ENCODE data around the gene SPACA4.
A peak's percentile ranks its signal among the peaks of the same experiment; 100 is the strongest.
"Not testable (repeated sequence)": the region's sequence is repeated elsewhere in the genome, so short reads cannot be mapped to it uniquely, and the experiment has no call there.

The SPACA4 gene

GRCh38 chr19:48618916-48619691 is 12.6 kb downstream of the SPACA4 start, which contains the start of the genes RPL18 and SPHK2:
TSS of gene RPL18 (minus strand) at chr19:48619178. CDS start at chr19:48619143, 35 bp downstream.
TSS of gene SPHK2 (plus strand) at chr19:48619506. CDS start at chr19:48620515, 1,009 bp downstream.
- DNase-seq, result peak; percentile 100

DNA sequence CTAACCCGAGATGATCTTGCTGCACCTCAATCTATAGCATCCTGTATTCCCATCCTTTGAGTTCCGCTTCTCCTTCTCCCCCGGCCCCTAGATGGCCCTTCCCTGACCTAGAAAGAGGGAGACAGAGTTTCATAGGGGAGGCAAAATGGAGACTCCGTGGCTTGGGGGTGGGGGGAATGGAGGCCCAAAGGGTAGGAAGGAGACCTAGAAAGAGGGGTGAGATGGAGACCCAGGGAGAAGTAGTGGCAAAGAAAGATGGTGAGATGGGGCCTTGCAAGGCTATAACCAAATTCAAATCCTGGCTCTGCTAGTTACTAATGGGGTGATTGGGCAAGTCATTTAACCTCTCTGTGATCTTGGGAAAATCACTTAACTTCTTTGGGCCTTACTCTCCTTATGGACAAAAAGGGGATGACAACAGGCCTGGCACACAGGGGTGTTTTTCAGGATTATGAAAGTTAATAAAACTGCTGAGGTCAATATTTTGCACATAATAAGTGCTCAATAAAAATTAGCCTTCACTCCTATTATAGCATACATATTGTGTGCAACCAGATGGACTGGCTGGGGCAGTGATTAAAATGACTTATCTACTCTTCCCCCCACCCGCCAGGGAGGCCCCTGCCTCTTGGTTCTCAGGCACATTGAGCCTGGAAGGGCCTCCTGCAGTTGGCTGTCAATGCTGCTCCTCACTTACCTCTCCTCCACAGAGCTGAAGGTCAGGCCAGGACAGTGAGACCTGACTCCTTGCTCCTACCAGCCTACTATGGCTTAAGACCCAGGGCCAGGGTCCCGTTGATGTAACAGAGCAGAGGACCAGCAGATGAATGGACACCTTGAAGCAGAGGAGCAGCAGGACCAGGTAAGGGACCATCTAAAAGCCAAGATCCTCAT is 13.4 kb downstream of the SPACA4 start:
- DNase-seq, result no peak

GRCh38 chr19:48623556-48624066 is 17.1 kb downstream of the SPACA4 start:
- no peak for DNase-seq

- peak; percentile 98 for DNase-seq
These were observed 17.6 kb downstream of the SPACA4 start for GRCh38 chr19:48624067-48624594.

DNA sequence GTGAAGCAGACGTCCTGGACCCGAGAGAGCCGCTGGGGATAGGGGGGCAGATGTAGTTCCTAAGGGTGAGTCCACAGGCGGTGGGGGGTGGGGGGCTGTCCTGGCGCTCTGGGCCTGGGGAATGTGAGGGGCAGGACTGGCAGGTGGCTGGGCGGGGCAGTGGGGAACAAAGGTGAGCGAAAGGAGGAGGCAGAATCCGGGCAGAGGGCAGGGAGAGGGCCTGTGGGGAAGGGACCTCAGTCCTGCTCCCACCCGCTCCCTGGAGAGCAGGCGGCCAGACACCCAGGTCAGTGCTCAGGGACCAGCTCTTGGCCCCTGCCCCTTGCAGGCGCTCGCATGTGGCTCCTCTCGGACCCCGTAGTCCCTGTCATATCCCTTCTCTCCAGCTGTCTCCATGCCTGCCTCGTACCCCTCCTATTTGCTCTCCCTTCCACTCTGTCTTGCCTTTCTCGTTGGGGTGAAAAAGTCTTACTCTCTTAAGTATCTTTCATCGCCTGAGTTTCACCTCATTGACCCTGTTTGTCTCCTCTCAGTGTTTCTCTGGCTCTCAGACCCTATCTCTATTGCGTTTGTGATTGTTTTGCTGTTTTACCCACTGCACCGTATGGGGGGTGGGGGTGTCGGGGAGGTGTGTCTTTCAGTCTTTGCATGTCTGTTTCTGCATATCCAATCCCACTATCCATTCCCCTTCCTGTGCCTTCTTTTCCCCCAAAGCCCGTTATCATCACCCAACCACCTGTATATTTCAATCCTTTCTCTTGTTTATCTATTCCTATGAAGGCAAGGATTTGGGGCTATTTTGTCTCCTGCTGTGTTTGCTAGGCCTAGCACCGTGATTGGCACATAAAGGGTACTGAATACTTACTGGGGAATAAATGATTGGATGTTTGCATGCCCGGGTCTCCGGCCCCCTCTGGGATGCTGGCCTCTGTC is 18.5 kb downstream of the SPACA4 start:
- no peak for DNase-seq

DNA sequence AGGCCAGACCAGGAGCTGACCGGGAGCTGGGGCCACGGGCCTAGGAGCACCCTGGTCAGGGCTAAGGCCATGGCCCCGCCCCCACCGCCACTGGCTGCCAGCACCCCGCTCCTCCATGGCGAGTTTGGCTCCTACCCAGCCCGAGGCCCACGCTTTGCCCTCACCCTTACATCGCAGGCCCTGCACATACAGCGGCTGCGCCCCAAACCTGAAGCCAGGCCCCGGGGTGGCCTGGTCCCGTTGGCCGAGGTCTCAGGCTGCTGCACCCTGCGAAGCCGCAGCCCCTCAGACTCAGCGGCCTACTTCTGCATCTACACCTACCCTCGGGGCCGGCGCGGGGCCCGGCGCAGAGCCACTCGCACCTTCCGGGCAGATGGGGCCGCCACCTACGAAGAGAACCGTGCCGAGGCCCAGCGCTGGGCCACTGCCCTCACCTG is 19.4 kb downstream of the SPACA4 start:
- no peak for DNase-seq

- no peak for DNase-seq
These were observed 20.8 kb downstream of the SPACA4 start for GRCh38 chr19:48627201-48627864.

DNA sequence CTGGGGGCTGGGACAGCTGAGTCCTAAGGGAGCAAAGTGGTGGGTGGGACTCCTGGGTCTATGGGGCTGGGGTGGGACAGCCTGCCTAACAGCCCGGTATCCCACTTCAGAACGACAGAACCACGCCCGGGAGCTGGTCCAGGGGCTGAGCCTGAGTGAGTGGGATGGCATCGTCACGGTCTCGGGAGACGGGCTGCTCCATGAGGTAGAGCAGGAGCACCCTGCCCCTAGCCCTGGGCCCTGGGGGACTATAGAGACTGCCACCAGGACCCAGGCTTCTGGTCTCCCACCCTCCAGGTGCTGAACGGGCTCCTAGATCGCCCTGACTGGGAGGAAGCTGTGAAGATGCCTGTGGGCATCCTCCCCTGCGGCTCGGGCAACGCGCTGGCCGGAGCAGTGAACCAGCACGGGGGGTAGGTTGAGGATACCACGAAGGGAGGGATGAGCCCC is 21.3 kb downstream of the SPACA4 start:
- no peak for DNase-seq

DNA sequence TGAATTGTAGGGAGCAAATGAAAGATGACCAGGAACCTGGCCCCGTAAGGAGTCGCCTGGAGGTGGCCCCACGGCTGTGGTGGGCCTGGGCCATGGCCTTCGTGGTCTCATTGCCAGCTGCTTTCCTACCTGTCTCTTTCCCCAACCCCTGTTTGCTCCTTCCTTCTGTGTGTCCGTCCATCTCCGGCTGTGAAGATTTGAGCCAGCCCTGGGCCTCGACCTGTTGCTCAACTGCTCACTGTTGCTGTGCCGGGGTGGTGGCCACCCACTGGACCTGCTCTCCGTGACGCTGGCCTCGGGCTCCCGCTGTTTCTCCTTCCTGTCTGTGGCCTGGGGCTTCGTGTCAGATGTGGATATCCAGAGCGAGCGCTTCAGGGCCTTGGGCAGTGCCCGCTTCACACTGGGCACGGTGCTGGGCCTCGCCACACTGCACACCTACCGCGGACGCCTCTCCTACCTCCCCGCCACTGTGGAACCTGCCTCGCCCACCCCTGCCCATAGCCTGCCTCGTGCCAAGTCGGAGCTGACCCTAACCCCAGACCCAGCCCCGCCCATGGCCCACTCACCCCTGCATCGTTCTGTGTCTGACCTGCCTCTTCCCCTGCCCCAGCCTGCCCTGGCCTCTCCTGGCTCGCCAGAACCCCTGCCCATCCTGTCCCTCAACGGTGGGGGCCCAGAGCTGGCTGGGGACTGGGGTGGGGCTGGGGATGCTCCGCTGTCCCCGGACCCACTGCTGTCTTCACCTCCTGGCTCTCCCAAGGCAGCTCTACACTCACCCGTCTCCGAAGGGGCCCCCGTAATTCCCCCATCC is 22.1 kb downstream of the SPACA4 start:
- DNase-seq, result no peak

DNA sequence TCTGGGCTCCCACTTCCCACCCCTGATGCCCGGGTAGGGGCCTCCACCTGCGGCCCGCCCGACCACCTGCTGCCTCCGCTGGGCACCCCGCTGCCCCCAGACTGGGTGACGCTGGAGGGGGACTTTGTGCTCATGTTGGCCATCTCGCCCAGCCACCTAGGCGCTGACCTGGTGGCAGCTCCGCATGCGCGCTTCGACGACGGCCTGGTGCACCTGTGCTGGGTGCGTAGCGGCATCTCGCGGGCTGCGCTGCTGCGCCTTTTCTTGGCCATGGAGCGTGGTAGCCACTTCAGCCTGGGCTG is 22.7 kb downstream of the SPACA4 start:
- no peak for DNase-seq

DNA sequence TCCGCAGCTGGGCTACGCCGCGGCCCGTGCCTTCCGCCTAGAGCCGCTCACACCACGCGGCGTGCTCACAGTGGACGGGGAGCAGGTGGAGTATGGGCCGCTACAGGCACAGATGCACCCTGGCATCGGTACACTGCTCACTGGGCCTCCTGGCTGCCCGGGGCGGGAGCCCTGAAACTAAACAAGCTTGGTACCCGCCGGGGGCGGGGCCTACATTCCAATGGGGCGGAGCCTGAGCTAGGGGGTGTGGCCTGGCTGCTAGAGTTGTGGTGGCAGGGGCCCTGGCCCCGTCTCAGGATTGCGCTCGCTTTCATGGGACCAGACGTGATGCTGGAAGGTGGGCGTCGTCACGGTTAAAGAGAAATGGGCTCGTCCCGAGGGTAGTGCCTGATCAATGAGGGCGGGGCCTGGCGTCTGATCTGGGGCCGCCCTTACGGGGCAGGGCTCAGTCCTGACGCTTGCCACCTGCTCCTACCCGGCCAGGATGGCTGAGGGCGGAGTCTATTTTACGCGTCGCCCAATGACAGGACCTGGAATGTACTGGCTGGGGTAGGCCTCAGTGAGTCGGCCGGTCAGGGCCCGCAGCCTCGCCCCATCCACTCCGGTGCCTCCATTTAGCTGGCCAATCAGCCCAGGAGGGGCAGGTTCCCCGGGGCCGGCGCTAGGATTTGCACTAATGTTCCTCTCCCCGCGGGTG is 23.2 kb downstream of the SPACA4 start:
- no peak for DNase-seq

GRCh38 chr19:48630296-48631063 is 23.9 kb downstream of the SPACA4 start:
- DNase-seq, result no peak

DNA sequence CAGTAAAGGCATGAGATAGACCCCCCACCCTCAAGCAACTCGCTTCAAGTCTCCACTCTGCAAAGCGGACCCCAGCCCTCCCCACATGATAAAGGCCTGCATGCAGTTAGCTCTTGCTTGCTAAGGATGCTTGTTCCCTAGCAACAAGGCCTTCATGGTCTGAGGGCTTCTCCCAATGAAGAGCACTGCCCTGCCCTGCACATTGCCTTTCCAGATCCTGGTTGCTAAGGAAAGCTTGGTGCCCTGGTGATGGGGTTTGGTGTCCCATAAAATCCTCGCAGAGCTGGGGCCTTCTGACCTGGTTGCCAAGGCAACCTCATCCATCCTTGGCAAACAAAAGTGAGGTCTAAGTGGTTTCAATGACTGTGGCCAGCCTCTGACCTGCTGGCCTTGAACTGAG is 24.7 kb downstream of the SPACA4 start:
- no peak for DNase-seq

DNA sequence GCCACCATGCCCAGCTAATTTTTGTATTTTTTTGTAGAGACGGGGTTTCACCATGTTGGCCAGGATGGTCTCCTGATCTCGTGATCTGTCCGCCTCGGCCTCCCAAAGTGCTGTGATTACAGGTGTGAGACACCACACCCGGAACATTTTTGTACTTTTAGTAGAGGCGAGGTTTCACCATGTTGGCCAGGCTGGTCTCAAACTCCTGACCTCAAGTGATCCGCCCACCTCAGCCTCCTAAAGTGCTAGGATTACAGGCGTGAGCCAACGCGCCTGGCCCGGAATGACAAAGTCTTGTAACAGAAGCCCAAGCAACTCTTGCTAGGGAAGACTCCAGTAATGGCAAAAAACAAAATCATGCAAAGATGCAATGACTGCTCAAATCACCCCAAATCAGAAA is 25.7 kb downstream of the SPACA4 start:
- not testable (repeated sequence) for DNase-seq

- peak; percentile 39 for DNase-seq
These were observed 26.2 kb downstream of the SPACA4 start for GRCh38 chr19:48632692-48633147.

DNA sequence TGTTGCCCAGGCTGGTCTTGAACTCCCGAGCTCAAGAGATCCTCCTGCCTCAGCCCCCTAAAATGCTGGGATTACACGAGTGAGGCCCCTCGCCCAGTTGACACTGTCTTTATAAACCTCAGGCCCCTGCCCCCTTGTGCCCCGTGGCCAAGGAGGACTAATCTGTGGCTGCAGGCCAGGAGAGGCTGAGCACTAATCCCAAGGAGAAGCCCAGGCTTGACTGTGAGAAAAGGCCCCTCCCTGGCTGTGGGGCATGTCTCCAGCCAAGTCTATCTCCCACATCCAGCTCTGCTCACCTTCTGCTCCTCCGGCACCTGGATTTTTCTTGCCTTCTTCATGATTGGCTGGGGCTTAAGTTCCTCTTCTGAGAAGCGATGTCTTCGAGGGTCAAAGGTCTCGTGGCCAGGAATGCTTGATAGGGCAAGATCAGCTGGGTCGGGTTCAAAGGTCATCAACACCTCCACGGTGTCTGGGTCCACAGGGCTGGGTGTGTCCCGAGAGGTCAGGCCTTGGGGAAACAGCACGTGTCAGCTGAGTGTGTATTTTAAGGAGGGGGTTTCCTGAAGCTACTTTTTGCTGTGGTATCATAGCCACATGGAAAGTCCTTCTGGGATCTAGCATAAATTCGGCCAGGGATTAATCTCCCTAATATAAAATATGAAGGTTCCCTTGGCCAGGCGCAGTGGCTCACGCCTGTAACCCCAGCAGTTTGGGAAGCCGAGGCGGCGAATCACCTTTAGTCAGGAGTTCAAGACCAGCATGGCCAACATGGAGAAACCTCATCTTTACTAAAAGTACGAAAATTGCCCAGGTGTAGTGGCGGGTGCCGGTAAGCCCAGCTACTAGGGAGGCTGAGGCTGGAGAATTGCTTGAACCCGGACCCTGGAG is 26.9 kb downstream of the SPACA4 start:
- DNase-seq, result no peak

GRCh38 chr19:48634036-48634342 is 27.4 kb downstream of the SPACA4 start:
- DNase-seq, result no peak

Measured in fibroblast of skin of abdomen (primary cell).